Mononuclear cell (primary cell): ENCODE data around the gene DSG3. TPM values are rescaled to one million over a fixed set of nuclear protein-coding genes. Genes with fewer than 3 reads are reported as not detected.

Source experiments
- H3K27me3 ChIP-seq: 2 replicates; pipeline ENCODE4 v1.6.0; 2011; ENCODE audit warnings: low read length, control low read depth; ENCODE audit not compliant: insufficient read depth
- H3K4me1 ChIP-seq: 2 replicates; pipeline ENCODE4 v1.5.1; 2011; ENCODE audit warnings: mild to moderate bottlenecking, low read length, control low read depth; ENCODE audit not compliant: insufficient read depth
- H3K4me3 ChIP-seq: 2 replicates; pipeline ENCODE4 v1.5.1; 2011; ENCODE audit warnings: mild to moderate bottlenecking, low read length, moderate library complexity
- H3K9me3 ChIP-seq: 2 replicates; pipeline ENCODE4 v1.5.1; 2011; ENCODE audit warnings: low read depth, mild to moderate bottlenecking, control low read depth, low read length
- total RNA-seq: library from RNA; depleted of rRNA; stranded (reverse); fragments of >200 nt; gene quantifications from one replicate; pipeline ENCODE4 v1.2.3, GENCODE V29; 2012

The DSG3 gene
- not detected for total RNA-seq

GRCh38 chr18:31447530-31448191 lies at the start of gene DSG3:
Gene DSG3 (plus strand): TSS chr18:31447741. CDS start chr18:31447878, 137 bp downstream.
- Histone ChIP-seq H3K9me3 (no peaks in the 10 kb centered on the region), H3K4me1 (no peaks in the 10 kb centered on the region), H3K4me3 (no peak within 1 kb of the TSS), H3K27me3 (no peaks in the 10 kb centered on the region)

GRCh38 chr18:31398191-31398590 lies 49.4 kb upstream of the DSG3 start:
- no peaks in the 10 kb centered on the region for H3K4me1 ChIP-seq
- H3K27me3 ChIP-seq: no peaks in the 10 kb centered on the region
- H3K9me3 ChIP-seq: no peaks in the 10 kb centered on the region
- no peak overlapping the region for H3K4me3 ChIP-seq

GRCh38 chr18:31399306-31400032 lies 48.1 kb upstream of the DSG3 start:
- H3K4me1 ChIP-seq: no peaks in the 10 kb centered on the region
- no peaks in the 10 kb centered on the region for H3K27me3 ChIP-seq
- H3K9me3 ChIP-seq: no peaks in the 10 kb centered on the region
- no peak overlapping the region for H3K4me3 ChIP-seq

GRCh38 chr18:31401156-31402025 lies 46.1 kb upstream of the DSG3 start:
- Histone ChIP-seq H3K27me3 (no peaks in the 10 kb centered on the region), H3K4me1 (no peaks in the 10 kb centered on the region), H3K9me3 (no peaks in the 10 kb centered on the region), H3K4me3 (no peak overlapping the region)

- H3K9me3 ChIP-seq: no peaks in the 10 kb centered on the region
- H3K4me1 ChIP-seq: no peaks in the 10 kb centered on the region
- no peaks in the 10 kb centered on the region for H3K27me3 ChIP-seq
- no peak overlapping the region for H3K4me3 ChIP-seq
Measured at GRCh38 chr18:31402026-31402373, 45.5 kb upstream of the DSG3 start.

GRCh38 chr18:31403409-31403808 lies 44.1 kb upstream of the DSG3 start:
- no peaks in the 10 kb centered on the region for H3K9me3 ChIP-seq
- H3K27me3 ChIP-seq: no peaks in the 10 kb centered on the region
- H3K4me3 ChIP-seq: no peak overlapping the region
- H3K4me1 ChIP-seq: no peaks in the 10 kb centered on the region

GRCh38 chr18:31407649-31408048 lies 39.9 kb upstream of the DSG3 start:
- no peaks in the 10 kb centered on the region for H3K9me3 ChIP-seq
- no peak overlapping the region for H3K4me3 ChIP-seq
- no peaks in the 10 kb centered on the region for H3K4me1 ChIP-seq
- H3K27me3 ChIP-seq: no peaks in the 10 kb centered on the region

- Histone ChIP-seq H3K9me3 (no peaks in the 10 kb centered on the region), H3K27me3 (no peaks in the 10 kb centered on the region), H3K4me1 (no peaks in the 10 kb centered on the region), H3K4me3 (no peak overlapping the region)
Measured at GRCh38 chr18:31409276-31409675, 38.3 kb upstream of the DSG3 start.

- H3K27me3 ChIP-seq: no peaks in the 10 kb centered on the region
- no peak overlapping the region for H3K4me3 ChIP-seq
- no peaks in the 10 kb centered on the region for H3K9me3 ChIP-seq
- H3K4me1 ChIP-seq: no peaks in the 10 kb centered on the region
Measured at GRCh38 chr18:31410716-31411483, 36.6 kb upstream of the DSG3 start.

GRCh38 chr18:31413137-31413536 lies 34.4 kb upstream of the DSG3 start:
- H3K9me3 ChIP-seq: no peaks in the 10 kb centered on the region
- no peaks in the 10 kb centered on the region for H3K4me1 ChIP-seq
- H3K4me3 ChIP-seq: no peak overlapping the region
- H3K27me3 ChIP-seq: no peaks in the 10 kb centered on the region

- no peak overlapping the region for H3K4me3 ChIP-seq
- no peaks in the 10 kb centered on the region for H3K4me1 ChIP-seq
- H3K9me3 ChIP-seq: no peaks in the 10 kb centered on the region
- H3K27me3 ChIP-seq: no peaks in the 10 kb centered on the region
Measured at GRCh38 chr18:31417850-31418249, 29.7 kb upstream of the DSG3 start.

- Histone ChIP-seq H3K4me1 (no peaks in the 10 kb centered on the region), H3K9me3 (no peaks in the 10 kb centered on the region), H3K4me3 (no peak overlapping the region), H3K27me3 (no peaks in the 10 kb centered on the region)
Measured at GRCh38 chr18:31419457-31419932, 28.0 kb upstream of the DSG3 start.

- no peaks in the 10 kb centered on the region for H3K27me3 ChIP-seq
- H3K4me1 ChIP-seq: no peaks in the 10 kb centered on the region
- no peaks in the 10 kb centered on the region for H3K9me3 ChIP-seq
- no peak overlapping the region for H3K4me3 ChIP-seq
Measured at GRCh38 chr18:31420032-31420431, 27.5 kb upstream of the DSG3 start.

- H3K4me1 ChIP-seq: no peaks in the 10 kb centered on the region
- H3K27me3 ChIP-seq: no peaks in the 10 kb centered on the region
- no peak overlapping the region for H3K4me3 ChIP-seq
- no peaks in the 10 kb centered on the region for H3K9me3 ChIP-seq
Measured at GRCh38 chr18:31420524-31420923, 27.0 kb upstream of the DSG3 start.
